ENCODE data around the gene PEX1.
"Not testable (repeated sequence)": the region's sequence is repeated elsewhere in the genome, so short reads cannot be mapped to it uniquely, and the experiment has no call there.

The PEX1 gene

DNA sequence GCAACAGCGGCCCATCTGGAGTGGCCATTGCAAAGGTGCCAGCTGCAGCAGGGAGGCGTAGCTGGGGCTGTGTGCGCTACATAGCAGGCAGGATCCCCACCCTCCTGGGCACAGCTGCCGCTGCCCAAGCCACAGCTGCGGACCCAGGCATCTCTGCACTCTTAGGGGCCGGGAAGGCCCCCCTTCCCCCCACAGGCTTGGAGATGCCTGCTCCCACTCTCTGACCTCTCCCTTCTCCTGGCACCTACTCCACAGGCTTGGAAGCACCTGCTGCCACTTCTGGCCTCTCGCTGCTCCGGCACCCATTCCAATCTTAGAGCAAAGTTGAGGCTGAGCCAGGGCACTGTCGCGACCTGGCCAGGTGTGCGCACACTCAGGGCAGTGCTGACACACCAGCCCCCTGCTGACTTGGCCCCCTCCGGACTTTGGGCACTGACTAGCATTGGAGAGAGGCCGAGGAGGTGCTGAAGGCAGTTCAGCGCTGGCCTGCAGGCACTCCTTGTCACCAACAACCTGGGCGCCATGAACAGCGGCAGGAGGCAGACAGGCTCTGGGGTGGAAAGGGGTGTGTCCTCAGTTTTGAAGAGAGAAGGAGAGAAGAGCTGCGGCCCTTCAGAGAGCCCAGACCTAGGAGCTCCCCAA is 18.7 kb upstream of the PEX1 start:
- H3K9ac ChIP-seq (ENCODE audit: low read depth in 1 of 2, low read length in 2 of 2): no peak overlapping the region
- no peak overlapping the region for H3K27ac ChIP-seq (ENCODE audit: low read depth in 2 of 2, low read length in 2 of 2)
- no peaks in the 10 kb centered on the region for H3K27me3 ChIP-seq (ENCODE audit: control insufficient read depth in 2 of 2, insufficient read depth in 2 of 2, low read length in 2 of 2)
- H3K4me1 ChIP-seq (ENCODE audit: control insufficient read depth in 2 of 2, insufficient read depth in 2 of 2, low read length in 2 of 2): no peaks in the 10 kb centered on the region
- no peak overlapping the region for H3K4me3 ChIP-seq (ENCODE audit: low read length in 2 of 2)
- H3K9me3 ChIP-seq (ENCODE audit: control insufficient read depth in 2 of 2, low read length in 2 of 2): no peaks in the 10 kb centered on the region
- no peaks in the 10 kb centered on the region for H3K36me3 ChIP-seq (ENCODE audit: control insufficient read depth in 2 of 2, insufficient read depth in 2 of 2, low read length in 2 of 2)

DNA sequence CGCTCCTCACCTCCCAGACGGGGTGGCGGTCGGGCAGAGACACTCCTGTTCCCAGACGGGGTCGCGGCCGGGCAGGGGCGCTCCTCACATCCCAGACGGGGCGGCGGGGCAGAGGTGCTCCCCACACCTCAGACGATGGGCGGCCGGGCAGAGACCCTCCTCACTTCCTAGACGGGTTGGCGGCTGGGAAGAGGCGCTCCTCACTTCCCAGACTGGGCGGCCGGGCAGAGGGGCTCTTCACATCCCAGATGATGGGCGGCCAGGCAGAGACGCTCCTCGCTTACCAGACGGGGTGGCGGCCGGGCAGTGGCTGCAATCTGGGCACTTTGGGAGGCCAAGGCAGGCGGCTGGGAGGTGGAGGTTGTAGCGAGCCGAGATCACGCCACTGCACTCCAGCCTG is 16.8 kb upstream of the PEX1 start:
- not testable (repeated sequence) for H3K9me3 ChIP-seq (ENCODE audit: control insufficient read depth in 2 of 2, low read length in 2 of 2); H3K9ac ChIP-seq (ENCODE audit: low read depth in 1 of 2, low read length in 2 of 2); H3K4me1 ChIP-seq (ENCODE audit: control insufficient read depth in 2 of 2, insufficient read depth in 2 of 2, low read length in 2 of 2); H3K4me3 ChIP-seq (ENCODE audit: low read length in 2 of 2); H3K36me3 ChIP-seq (ENCODE audit: control insufficient read depth in 2 of 2, insufficient read depth in 2 of 2, low read length in 2 of 2); H3K27me3 ChIP-seq (ENCODE audit: control insufficient read depth in 2 of 2, insufficient read depth in 2 of 2, low read length in 2 of 2); H3K27ac ChIP-seq (ENCODE audit: low read depth in 2 of 2, low read length in 2 of 2)

DNA sequence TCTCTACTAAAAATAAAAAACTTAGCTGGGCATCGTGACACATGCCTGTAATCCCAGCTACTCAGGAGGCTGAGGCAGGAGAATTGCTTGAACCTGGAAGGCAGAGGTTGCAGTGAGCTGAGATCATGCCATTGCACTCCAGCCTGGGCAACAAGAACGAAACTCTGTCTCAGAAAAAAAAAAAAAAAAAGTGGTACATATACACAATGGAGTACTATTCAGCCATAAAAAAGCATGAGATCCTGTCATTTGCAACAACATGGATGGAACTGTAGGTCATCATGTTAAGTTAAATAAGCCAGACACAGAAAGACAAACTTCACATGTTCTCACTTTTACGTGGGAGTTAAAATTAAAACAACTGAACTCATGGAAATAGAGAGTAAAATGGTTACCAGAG is 15.2 kb upstream of the PEX1 start:
- not testable (repeated sequence) for H3K4me1 ChIP-seq (ENCODE audit: control insufficient read depth in 2 of 2, insufficient read depth in 2 of 2, low read length in 2 of 2); H3K27me3 ChIP-seq (ENCODE audit: control insufficient read depth in 2 of 2, insufficient read depth in 2 of 2, low read length in 2 of 2); H3K4me3 ChIP-seq (ENCODE audit: low read length in 2 of 2); H3K36me3 ChIP-seq (ENCODE audit: control insufficient read depth in 2 of 2, insufficient read depth in 2 of 2, low read length in 2 of 2); H3K27ac ChIP-seq (ENCODE audit: low read depth in 2 of 2, low read length in 2 of 2); H3K9ac ChIP-seq (ENCODE audit: low read depth in 1 of 2, low read length in 2 of 2); H3K9me3 ChIP-seq (ENCODE audit: control insufficient read depth in 2 of 2, low read length in 2 of 2)

DNA sequence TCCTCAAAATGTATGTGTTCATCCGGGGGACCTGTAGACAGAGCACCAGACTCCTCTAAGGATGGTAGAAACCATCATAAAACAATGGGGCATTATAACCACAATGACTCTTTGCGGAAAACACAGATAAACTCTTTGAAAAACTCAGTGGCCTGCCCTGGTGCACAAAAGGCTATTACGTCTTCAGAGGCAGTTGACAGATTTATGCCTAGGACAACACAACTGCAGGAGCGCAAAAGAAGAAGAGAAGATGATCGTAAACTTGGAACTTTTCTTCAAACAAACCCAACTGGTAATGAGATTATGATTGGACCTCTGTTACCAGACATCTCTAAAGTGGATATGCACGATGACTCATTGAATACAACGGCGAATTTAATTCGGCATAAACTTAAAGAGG is 6.3 kb upstream of the PEX1 start:
- Histone ChIP-seq H3K9me3 (ENCODE audit: control insufficient read depth in 2 of 2, low read length in 2 of 2) (no peaks in the 10 kb centered on the region), H3K27ac (ENCODE audit: low read depth in 2 of 2, low read length in 2 of 2) (no peak overlapping the region), H3K27me3 (ENCODE audit: control insufficient read depth in 2 of 2, insufficient read depth in 2 of 2, low read length in 2 of 2) (no peaks in the 10 kb centered on the region), H3K36me3 (ENCODE audit: control insufficient read depth in 2 of 2, insufficient read depth in 2 of 2, low read length in 2 of 2) (peaks cover 52 to 53% of the 10 kb centered on the region in 2 donors), H3K4me3 (ENCODE audit: low read length in 2 of 2) (no peak overlapping the region), H3K4me1 (ENCODE audit: control insufficient read depth in 2 of 2, insufficient read depth in 2 of 2, low read length in 2 of 2) (peaks cover 2% of the 10 kb centered on the region in 2 donors), H3K9ac (ENCODE audit: low read depth in 1 of 2, low read length in 2 of 2) (no peak overlapping the region)

DNA sequence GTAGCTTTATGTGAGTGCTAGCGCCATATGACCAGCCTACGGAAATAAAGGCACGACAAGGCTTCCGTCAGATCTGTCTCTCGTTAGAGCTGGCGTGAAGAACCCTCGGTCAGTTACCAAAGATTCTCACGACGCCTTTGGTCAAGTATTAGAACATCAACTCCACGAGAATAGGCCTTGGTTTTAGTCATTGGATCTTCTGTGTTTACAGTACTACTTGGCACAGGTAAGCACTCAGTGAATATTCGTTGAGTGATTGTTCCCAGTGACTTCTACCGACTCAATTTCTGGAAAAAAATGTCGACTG is 591 bp upstream of the PEX1 start:
- Histone ChIP-seq H3K9me3 (ENCODE audit: control insufficient read depth in 2 of 2, low read length in 2 of 2) (no peaks in the 10 kb centered on the region), H3K4me3 (ENCODE audit: low read length in 2 of 2) (peak overlapping the region; percentile 88 to 100), H3K9ac (ENCODE audit: low read depth in 1 of 2, low read length in 2 of 2) (peak overlapping the region; percentile 82 to 96), H3K4me1 (ENCODE audit: control insufficient read depth in 2 of 2, insufficient read depth in 2 of 2, low read length in 2 of 2) (peaks cover 16 to 20% of the 10 kb centered on the region in 2 donors), H3K36me3 (ENCODE audit: control insufficient read depth in 2 of 2, insufficient read depth in 2 of 2, low read length in 2 of 2) (peaks cover 30 to 31% of the 10 kb centered on the region in 2 donors), H3K27me3 (ENCODE audit: control insufficient read depth in 2 of 2, insufficient read depth in 2 of 2, low read length in 2 of 2) (no peaks in the 10 kb centered on the region), H3K27ac (ENCODE audit: low read depth in 2 of 2, low read length in 2 of 2) (peak overlapping the region; percentile 83 to 94)

DNA sequence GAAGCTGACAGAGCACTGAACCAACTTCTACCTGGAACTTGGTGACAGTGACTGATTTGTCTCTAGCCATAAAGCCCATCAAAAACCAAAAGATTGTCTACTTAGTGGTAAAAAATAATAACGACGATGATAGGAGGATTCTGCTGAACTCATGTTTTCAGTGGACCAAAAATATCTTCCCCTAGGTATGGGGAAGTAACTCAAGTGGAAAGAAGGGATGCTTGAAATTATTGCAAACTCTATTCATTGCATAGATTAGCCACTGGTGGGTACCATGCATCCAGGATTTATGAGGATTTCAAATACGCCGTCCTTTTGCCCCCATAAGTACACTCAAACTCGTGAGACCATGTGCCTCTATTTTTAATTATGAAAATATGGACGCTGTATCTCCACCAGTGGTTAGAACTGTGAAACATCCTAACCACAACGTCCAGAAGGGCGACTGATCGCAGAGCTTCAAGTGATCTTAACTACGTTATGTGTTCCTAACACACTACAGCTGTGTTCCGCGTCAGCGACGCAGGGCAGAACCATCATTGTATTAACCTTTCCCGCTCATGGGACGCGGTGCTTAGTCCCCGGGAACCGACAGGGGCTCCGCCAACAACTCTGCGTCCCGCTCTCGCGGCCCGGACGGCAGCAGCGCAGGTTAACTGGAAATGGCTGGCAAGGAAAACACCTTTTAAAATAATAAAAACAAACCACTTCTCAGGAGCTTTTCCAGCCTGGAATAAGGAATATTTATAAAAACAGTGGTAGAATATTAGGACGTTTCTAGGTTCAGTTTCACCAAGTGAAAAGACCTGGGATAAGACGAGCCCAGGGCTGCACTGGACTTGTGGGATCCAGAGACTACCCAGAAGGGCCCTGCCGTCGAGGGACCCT is 776 bp downstream of the PEX1 start:
- Histone ChIP-seq H3K9me3 (ENCODE audit: control insufficient read depth in 2 of 2, low read length in 2 of 2) (no peaks in the 10 kb centered on the region), H3K4me1 (ENCODE audit: control insufficient read depth in 2 of 2, insufficient read depth in 2 of 2, low read length in 2 of 2) (peaks cover 16 to 20% of the 10 kb centered on the region in 2 donors), H3K36me3 (ENCODE audit: control insufficient read depth in 2 of 2, insufficient read depth in 2 of 2, low read length in 2 of 2) (peaks cover 18 to 19% of the 10 kb centered on the region in 2 donors), H3K27me3 (ENCODE audit: control insufficient read depth in 2 of 2, insufficient read depth in 2 of 2, low read length in 2 of 2) (no peaks in the 10 kb centered on the region), H3K4me3 (ENCODE audit: low read length in 2 of 2) (peak overlapping the region; percentile 92 to 93), H3K9ac (ENCODE audit: low read depth in 1 of 2, low read length in 2 of 2) (peak overlapping the region; percentile 86 to 87), H3K27ac (ENCODE audit: low read depth in 2 of 2, low read length in 2 of 2) (peak overlapping the region; percentile 78 to 85)

DNA sequence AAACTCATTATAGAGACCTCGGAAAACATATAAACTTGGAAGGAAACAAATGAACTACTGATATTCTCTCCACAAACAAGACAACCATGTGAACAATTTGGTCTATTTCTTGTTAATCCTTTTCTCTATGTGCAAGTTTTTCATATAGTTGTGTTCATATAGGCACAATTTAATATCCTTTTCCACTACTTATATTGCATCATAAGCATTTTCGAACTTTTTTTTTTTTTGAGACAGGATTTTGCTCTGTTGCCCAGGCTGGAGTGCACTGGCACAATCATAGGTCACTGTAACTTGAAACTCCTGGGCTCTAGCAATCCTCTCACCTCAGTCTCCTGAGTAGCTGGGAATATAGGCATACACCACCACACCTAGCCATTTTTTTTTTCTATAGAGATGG is 5.2 kb downstream of the PEX1 start:
- peaks cover 10 to 15% of the 10 kb centered on the region in 2 donors for H3K36me3 ChIP-seq (ENCODE audit: control insufficient read depth in 2 of 2, insufficient read depth in 2 of 2, low read length in 2 of 2)
- H3K27me3 ChIP-seq (ENCODE audit: control insufficient read depth in 2 of 2, insufficient read depth in 2 of 2, low read length in 2 of 2): no peaks in the 10 kb centered on the region
- H3K4me1 ChIP-seq (ENCODE audit: control insufficient read depth in 2 of 2, insufficient read depth in 2 of 2, low read length in 2 of 2): peaks cover 8 to 12% of the 10 kb centered on the region in 2 donors
- H3K4me3 ChIP-seq (ENCODE audit: low read length in 2 of 2): no peak overlapping the region
- no peak overlapping the region for H3K9ac ChIP-seq (ENCODE audit: low read depth in 1 of 2, low read length in 2 of 2)
- no peak overlapping the region for H3K27ac ChIP-seq (ENCODE audit: low read depth in 2 of 2, low read length in 2 of 2)
- H3K9me3 ChIP-seq (ENCODE audit: control insufficient read depth in 2 of 2, low read length in 2 of 2): no peaks in the 10 kb centered on the region

DNA sequence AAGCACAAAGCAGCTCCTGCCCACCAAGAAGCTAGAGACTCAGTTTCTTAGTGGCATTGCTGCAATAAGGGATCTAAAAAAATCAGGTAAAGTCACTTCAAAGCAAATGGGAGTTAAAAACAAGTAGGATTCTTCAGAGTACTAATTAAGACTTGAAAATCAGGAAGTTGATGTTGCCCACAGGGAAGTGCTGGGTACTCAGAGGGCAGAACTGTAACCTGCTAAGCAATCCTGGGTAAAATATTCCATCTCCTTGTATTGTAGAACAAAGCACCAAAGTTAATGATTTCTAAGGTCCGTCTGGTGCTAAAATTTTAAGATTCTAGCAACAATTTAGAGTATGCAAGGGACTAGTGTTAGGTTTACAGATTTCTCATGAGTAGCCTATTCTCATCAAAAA is 8.3 kb downstream of the PEX1 start:
- H3K27ac ChIP-seq (ENCODE audit: low read depth in 2 of 2, low read length in 2 of 2): no peak overlapping the region
- H3K9me3 ChIP-seq (ENCODE audit: control insufficient read depth in 2 of 2, low read length in 2 of 2): no peaks in the 10 kb centered on the region
- H3K4me1 ChIP-seq (ENCODE audit: control insufficient read depth in 2 of 2, insufficient read depth in 2 of 2, low read length in 2 of 2): peaks cover 0 to under 1% of the 10 kb centered on the region in 2 donors
- no peak overlapping the region for H3K4me3 ChIP-seq (ENCODE audit: low read length in 2 of 2)
- H3K9ac ChIP-seq (ENCODE audit: low read depth in 1 of 2, low read length in 2 of 2): no peak overlapping the region
- H3K36me3 ChIP-seq (ENCODE audit: control insufficient read depth in 2 of 2, insufficient read depth in 2 of 2, low read length in 2 of 2): peaks cover 27 to 32% of the 10 kb centered on the region in 2 donors
- H3K27me3 ChIP-seq (ENCODE audit: control insufficient read depth in 2 of 2, insufficient read depth in 2 of 2, low read length in 2 of 2): no peaks in the 10 kb centered on the region

DNA sequence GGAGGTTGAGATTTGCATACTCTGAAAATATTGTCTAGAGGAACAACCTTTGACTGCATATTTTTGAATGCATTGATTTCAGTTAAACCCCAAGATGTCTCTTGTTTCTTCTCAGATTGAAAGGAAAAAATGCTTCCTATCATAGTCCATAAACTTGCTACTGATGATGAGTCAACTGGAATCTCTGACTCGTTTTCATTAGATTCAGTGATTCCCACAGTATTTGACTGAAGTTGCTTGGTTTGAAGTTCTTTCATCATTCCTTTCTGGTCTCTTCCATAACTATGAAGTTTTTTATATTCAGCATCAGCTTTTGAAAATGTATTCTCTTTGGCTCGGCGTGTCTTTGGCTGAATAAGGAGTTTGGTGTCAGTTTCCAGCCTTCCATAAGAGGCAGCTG is 10.7 kb downstream of the PEX1 start:
- Histone ChIP-seq H3K9me3 (ENCODE audit: control insufficient read depth in 2 of 2, low read length in 2 of 2) (no peaks in the 10 kb centered on the region), H3K4me3 (ENCODE audit: low read length in 2 of 2) (no peak overlapping the region), H3K9ac (ENCODE audit: low read depth in 1 of 2, low read length in 2 of 2) (no peak overlapping the region), H3K4me1 (ENCODE audit: control insufficient read depth in 2 of 2, insufficient read depth in 2 of 2, low read length in 2 of 2) (no peaks in the 10 kb centered on the region), H3K36me3 (ENCODE audit: control insufficient read depth in 2 of 2, insufficient read depth in 2 of 2, low read length in 2 of 2) (peaks cover 32 to 34% of the 10 kb centered on the region in 2 donors), H3K27ac (ENCODE audit: low read depth in 2 of 2, low read length in 2 of 2) (no peak overlapping the region), H3K27me3 (ENCODE audit: control insufficient read depth in 2 of 2, insufficient read depth in 2 of 2, low read length in 2 of 2) (no peaks in the 10 kb centered on the region)

DNA sequence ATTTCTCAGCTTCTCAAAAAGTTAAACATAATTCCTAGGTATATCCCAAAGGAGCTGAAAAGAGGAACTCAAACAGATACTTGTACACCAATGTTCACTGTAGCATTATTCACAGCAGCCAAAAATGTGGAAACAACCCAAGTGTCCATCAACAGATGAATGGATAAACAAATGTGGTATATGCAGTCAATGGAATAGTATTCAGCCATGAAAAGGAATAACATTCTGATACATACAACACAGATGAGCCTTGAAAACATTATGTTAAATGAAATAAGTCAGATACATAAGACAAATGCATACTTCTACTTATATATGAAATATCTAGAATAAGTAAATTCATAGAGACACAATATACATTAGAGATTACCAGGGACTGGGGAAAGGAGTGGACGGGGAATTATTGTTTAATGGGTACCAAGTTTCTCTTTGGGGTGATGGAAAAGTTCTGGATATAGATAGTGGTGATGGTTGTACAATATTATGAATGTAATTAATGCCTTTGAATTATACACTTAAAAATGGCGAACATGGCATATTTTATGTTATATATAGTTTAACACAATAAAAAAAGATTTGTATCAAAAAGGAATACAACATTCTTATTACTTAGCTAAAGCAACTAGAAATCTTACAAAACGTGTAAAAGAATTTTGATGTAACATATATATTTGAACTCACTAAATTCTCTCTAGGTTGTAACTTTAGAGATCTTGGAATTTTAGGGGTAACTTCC is 15.0 kb downstream of the PEX1 start:
- Histone ChIP-seq H3K27me3 (ENCODE audit: control insufficient read depth in 2 of 2, insufficient read depth in 2 of 2, low read length in 2 of 2) (no peaks in the 10 kb centered on the region), H3K9me3 (ENCODE audit: control insufficient read depth in 2 of 2, low read length in 2 of 2) (no peaks in the 10 kb centered on the region), H3K27ac (ENCODE audit: low read depth in 2 of 2, low read length in 2 of 2) (no peak overlapping the region), H3K9ac (ENCODE audit: low read depth in 1 of 2, low read length in 2 of 2) (no peak overlapping the region), H3K4me3 (ENCODE audit: low read length in 2 of 2) (no peak overlapping the region), H3K4me1 (ENCODE audit: control insufficient read depth in 2 of 2, insufficient read depth in 2 of 2, low read length in 2 of 2) (no peaks in the 10 kb centered on the region), H3K36me3 (ENCODE audit: control insufficient read depth in 2 of 2, insufficient read depth in 2 of 2, low read length in 2 of 2) (peaks cover 17 to 24% of the 10 kb centered on the region in 2 donors)

All from mucosa of rectum (tissue), 2 donors.